Stomach (tissue), 4 donors: ENCODE measurements around the gene DCST1.

ENCODE experiments used
- CTCF ChIP-seq, 7 experiments: fragments of 450-650 bp in 4 of 7; fragments of 200-600 bp in 3 of 7; sonication (generic) in 3 of 7; IDR thresholded peaks; one replicate each; pipeline ENCODE4 v1.5.1; 2016 to 2019; ENCODE audit warnings: antibody characterized with exemption in 7 of 7, control low read depth in 2 of 7, mild to moderate bottlenecking in 1 of 7
- EP300 ChIP-seq: sonication (generic); formaldehyde crosslinking; IDR thresholded peaks from one replicate; pipeline ENCODE4 v1.6.1; 2017; ENCODE audit warnings: antibody characterized with exemption

- no peak for TF ChIP-seq CTCF (IDR thresholded peaks at IDR 0.05)
- no peak for TF ChIP-seq EP300
Measured at GRCh38 chr1:155029513-155030242, 3.9 kb upstream of the DCST1 start.
